ENCODE results near the gene MRI1.

MRI1 gene

GRCh38 chr19:13795595-13796300 lies 31.4 kb downstream of the MRI1 start:
- DNase-seq, result peak; percentile 39

DNA sequence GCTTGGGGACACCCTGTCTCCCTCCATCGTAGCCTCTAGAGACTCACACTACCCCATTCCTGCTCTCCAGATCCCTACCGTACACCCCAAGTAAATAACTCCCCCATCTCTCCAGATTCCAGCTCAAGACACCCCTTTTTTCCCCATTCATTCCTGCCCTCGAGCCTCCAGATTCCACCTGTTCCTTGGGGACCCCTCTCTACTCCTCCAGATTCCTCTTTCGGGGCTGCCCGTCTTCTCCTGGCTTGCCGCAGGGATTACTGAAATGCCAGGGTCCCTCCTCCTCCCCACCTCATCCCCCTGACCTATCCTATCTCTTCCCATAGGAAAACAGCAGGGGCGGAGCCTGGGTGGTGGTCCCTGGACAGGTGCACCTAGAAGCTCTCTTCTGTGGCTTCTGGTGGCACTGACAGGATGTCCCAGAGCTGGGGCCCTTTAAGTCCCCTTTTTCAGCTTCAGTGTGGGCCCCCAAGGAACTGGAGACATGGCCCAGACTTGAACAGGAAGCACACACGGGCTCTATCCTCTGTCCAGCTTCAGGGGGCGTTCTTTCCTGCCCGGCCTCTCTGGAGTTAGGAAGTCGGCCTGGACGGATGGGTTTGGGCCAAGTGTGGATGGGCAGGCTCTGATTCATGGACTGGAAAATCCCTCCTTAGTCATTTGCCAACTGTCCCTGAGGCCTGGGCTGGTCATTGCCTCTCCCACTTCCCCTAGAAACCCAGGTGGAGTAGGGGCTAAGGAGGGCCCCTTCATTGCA lies 32.2 kb downstream of the MRI1 start:
- no peak for DNase-seq

DNA sequence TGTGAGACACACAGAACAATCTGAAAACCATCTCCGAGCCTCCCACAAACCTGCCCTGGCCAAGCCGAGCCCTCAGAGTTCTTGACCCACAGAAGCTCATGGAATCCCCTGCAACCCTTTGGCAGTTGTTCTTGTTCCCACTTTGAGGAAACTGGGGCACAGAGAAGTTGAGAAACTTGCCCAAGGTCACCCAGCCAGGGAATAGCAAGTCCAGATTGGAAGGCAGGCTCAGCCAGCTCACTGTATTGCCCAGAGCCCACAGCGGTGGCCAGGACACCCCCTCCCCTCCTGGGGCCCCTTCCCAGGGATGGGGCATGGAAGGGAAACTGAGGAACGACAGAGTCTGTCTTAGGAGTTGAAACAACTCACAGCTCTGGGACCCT lies 32.7 kb downstream of the MRI1 start:
- DNase-seq, result no peak

- no peak for DNase-seq
These were observed 33.5 kb downstream of the MRI1 start for GRCh38 chr19:13797870-13798269.

- DNase-seq, result no peak
These were observed 35.3 kb downstream of the MRI1 start for GRCh38 chr19:13799669-13800068.

DNA sequence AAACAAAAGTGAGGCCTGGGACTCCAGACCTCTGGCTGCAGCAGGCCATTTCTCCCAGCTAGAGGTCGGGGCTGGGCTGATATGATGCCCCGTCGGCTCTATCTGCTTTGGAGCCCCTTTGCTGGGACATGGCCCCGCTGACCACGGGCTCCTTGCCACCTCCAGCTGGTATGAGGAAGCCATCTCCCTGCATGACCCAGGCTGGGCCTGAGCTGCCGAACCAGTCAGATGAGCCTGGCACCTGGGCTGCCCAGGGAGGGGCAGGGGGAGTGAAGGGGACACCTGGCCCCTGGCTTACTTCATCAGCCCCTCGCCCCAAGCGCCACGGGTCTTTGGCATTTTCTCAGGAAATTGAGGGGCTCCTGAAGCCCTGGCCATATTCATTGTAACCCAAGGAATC lies 38.7 kb downstream of the MRI1 start:
- DNase-seq, result no peak

DNA sequence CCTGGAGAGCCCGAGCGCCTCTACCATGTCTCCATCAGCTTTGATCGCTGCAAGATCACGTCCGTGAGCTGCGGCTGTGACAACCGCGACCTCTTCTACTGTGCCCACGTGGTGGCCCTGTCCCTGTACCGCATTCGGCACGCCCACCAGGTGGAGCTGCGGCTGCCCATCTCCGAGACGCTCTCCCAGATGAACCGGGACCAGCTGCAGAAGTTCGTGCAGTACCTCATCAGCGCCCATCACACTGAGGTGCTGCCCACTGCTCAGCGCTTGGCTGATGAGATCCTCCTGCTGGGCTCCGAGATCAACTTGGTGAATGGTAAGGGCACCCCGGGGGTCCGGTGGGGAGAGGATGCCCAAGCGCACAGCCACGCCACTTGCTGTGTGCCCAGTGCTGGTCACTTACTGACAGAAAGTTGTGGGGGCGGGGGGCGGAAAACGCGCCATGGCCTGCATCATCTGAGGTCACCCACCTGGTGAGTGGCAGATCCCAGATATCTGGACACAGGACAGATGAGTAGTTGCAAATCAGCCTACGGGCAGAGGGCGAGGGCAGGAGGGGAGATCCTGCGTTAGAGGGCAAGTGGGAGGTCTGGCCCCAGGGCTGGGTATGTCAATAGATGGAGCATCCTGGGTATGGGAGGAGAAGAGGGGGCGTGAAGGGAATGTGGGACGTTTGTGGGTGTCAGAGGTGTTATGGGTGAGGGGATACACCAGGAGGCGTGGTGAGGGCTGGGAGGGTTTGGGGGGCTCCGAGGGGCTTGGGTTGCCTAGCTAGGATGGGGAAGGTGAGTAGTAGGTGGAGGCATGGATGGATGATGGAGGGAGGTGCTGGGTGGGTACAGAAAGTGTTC lies 40.7 kb downstream of the MRI1 start:
- DNase-seq, result peak; percentile 29

- no peak for DNase-seq
These were observed 42.4 kb downstream of the MRI1 start for GRCh38 chr19:13806728-13807127.

- no peak for DNase-seq
These were observed 43.2 kb downstream of the MRI1 start for GRCh38 chr19:13807421-13808021.

GRCh38 chr19:13808856-13809255 lies 44.5 kb downstream of the MRI1 start:
- DNase-seq, result no peak

DNA sequence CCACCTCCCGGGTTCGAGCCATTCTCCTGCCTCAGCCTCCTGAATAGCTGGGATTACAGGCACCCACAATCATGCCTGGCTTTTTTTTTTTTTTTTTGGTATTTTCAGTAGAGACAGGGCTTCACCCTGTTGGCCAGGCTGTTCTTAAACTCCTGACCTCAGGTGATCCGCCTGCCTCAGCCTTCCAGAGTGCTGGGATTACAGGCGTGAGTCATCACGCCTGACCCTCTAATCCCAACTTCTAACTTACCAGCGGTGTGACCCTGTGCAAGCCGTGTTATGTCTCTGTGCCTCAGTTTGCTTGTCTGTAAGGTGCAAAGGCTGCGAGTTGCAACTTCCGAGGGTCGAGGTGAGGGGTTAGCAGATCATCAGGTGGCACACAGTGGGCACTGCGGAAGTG lies 48.2 kb downstream of the MRI1 start:
- no peak for DNase-seq

DNA sequence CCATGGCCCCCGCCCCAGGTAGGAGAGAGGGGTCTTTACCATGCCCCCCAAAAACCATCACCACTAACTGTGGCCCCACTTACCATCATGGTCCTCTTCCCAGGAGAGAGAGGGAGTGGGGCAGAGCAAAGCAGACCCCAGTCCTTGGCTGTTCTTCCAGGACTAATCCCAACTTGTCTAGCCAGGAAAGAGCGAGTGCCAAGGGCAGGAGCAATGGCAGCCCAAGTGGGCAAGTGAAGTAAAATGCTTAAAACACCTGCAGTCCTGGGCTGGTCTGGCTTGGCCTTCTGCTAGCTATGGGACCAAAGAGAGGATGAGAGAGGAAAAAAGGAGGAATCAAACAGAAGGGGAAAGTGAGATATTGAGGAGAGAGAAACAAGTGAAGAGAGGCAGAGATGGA lies 48.8 kb downstream of the MRI1 start:
- DNase-seq, result no peak

GRCh38 chr19:13814550-13814949 lies 50.2 kb downstream of the MRI1 start:
- no peak for DNase-seq

DNA sequence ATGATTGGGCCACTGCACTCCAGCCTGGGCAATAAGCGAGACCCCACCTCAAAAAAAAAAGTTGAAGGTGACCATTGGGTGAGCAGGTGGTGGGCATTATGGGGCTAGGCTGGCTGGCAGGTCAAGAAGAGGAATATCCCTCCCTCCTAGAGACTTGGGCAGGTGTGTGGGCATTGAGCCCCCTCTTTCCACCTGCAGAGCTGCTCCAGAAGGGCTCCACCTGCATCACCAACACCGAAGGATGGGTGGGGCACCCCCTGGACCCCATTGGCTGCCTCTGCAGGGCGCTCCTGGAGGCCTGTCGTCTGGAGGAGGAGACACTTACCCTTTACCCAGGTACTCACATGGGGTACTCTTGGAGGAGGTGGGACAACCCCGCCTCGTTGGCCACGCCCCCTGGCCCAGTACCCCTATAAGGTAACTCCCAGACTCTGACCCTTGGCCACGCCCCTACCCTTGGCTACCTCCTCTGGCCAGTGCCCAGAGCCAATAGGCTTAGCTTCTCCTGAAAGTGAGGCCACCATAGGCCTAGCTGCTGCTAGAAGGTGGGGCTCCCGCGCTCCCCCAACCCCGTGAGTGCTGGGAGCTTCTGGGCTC lies 52.8 kb downstream of the MRI1 start:
- DNase-seq, result peak; percentile 93

- peak; percentile 98 for DNase-seq
These were observed 53.5 kb downstream of the MRI1 start for GRCh38 chr19:13817615-13818371.

- DNase-seq, result no peak
These were observed 54.9 kb downstream of the MRI1 start for GRCh38 chr19:13819238-13819637.

DNA sequence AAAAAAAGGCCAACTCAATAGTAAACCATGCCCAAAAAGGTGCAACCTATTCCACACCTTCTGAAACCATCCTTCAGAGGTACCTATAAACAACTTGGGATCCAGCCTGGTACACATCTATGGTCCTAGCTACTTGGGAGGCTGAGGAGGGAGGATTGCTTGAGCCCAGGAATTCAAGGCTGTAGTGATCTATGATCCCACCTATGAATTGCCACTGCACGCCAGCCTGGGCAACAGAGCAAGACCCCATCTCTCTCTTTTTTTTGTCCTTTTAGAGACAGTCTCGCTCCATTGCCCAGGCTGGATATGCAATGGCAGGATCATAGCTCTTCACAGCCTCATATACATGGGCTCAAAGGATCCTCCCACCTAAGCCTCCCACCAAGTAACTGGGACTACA lies 57.0 kb downstream of the MRI1 start:
- no peak for DNase-seq

DNA sequence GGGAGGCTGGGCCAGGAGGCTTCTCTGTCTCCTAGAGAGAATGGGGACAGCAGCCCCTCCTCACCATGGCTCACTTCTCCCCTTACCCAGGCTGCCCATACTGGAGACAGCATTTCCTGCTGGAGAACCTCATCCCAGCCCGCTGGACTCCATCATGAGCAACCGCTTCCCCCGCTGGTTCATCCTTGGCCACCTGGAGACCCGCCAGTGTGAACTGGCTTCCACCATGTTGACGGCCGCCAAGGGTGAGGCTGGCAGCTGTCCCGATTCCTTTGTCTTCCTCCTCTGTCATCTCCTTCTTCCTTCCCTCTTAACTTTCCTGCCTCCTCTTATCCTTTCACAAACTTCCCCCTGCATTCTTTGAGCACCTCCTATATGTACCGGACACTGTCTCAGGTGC lies 58.9 kb downstream of the MRI1 start:
- DNase-seq, result no peak

All from DMS53 (cell line).